Measurements from ENCODE around the gene INS. TPM values are rescaled to one million over a fixed set of nuclear protein-coding genes. Genes with fewer than 3 reads are reported as not detected.
A peak's percentile ranks its signal among the peaks of the same experiment; 100 is the strongest.

The INS gene
- total and polyA plus RNA-seq, 7 donors = 0.65 to 2.8 TPM; not detected in 5

DNA sequence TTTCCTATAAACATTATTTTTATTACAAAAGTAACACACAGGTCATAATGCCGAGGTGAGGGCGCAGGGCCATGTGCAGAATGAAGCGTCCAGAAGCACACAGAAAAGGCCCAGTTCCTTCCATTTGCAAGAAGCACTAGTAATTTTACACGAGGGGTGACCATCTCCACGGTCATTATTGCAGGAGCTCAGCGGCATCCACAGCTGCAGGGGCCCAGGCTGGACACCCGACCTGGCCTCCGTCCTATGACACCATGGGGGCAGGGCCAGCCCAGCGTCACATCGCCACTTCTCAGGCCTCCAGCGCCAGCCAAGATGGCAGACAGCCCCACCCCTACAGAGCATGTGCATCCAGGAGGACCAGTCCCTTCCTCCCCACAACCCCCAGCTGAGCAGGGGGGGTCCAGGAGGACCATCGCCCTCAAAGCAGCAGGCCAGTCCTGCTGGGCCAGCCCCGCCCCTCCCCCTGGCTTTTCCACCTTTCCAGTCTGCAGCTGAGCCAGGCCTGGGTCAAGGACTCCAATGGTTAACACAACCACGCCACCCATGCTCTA, 25.3 kb downstream of the INS start:
- Histone ChIP-seq H3K27ac (no peak overlapping the region), H3K27me3 (ENCODE audit: insufficient read depth in 3 of 3, low read length in 2 of 3) (peaks cover 0 to 68% (median 20%) of the 10 kb centered on the region in 3 donors), H3K36me3 (ENCODE audit: insufficient read depth in 1 of 2, low read depth in 1 of 2) (no peaks in the 10 kb centered on the region), H3K4me1 (no peaks in the 10 kb centered on the region), H3K9me3 (no peaks in the 10 kb centered on the region), H3K4me3 (peak overlapping the region; percentile 55)
- intact Hi-C loops (cut with DNase I) = no loop called here
- WGBS, 3 donors = 71 to 78% (median 71%) methylated on average over 12 to 14 of the region's 14 CpGs
- TF ChIP-seq, protein P1, sequence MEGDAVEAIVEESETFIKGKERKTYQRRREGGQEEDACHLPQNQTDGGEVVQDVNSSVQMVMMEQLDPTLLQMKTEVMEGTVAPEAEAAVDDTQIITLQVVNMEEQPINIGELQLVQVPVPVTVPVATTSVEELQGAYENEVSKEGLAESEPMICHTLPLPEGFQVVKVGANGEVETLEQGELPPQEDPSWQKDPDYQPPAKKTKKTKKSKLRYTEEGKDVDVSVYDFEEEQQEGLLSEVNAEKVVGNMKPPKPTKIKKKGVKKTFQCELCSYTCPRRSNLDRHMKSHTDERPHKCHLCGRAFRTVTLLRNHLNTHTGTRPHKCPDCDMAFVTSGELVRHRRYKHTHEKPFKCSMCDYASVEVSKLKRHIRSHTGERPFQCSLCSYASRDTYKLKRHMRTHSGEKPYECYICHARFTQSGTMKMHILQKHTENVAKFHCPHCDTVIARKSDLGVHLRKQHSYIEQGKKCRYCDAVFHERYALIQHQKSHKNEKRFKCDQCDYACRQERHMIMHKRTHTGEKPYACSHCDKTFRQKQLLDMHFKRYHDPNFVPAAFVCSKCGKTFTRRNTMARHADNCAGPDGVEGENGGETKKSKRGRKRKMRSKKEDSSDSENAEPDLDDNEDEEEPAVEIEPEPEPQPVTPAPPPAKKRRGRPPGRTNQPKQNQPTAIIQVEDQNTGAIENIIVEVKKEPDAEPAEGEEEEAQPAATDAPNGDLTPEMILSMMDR (IDR thresholded peaks at IDR 0.05) = no peak
- peak; percentile 20 to 54 for DNase-seq
- ATAC-seq = no peak

DNA sequence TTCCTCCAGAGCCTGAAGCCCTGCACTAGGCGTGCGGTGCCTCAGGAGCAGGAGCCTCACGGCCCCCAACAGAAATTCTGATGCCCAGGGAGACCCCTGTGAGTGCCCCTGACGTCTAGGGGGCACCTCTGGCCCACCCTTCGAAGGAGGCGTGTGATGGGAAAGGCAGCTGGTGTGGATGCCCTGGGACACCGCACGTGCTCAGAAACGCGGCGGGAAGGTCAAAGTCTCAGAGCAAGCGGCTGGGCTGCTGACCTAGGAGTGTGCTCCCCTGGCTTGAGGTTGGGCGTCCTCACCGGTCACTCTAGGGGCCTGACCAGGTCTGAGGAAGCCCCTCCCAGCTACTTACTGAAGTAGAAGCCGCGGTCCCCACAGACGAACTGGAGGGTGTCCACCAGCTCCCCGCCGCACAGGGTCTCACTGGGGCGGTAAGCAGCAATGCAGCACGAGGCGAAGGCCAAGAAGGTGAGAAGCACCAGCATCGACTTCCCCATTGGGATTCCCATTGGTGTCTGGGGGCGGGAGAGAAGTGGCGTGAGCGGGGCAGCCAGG, 25.9 kb downstream of the INS start:
- H3K4me1 ChIP-seq = no peaks in the 10 kb centered on the region
- H3K4me3 ChIP-seq = no peak overlapping the region
- H3K36me3 ChIP-seq (ENCODE audit: insufficient read depth in 1 of 2, low read depth in 1 of 2) = no peaks in the 10 kb centered on the region
- intact Hi-C loops (cut with DNase I) = no loop called here
- no peak overlapping the region for H3K27ac ChIP-seq
- H3K9me3 ChIP-seq = no peaks in the 10 kb centered on the region
- ATAC-seq = no peak
- TF ChIP-seq, protein P1 (IDR thresholded peaks at IDR 0.05) = no peak
- H3K27me3 ChIP-seq (ENCODE audit: insufficient read depth in 3 of 3, low read length in 2 of 3) = peaks cover 0 to 62% (median 19%) of the 10 kb centered on the region in 3 donors
- WGBS, 3 donors = 82 to 90% (median 86%) methylated on average over 26 of the region's 26 CpGs
- DNase-seq = peak in 1 of 2 donors; percentile 45

DNA sequence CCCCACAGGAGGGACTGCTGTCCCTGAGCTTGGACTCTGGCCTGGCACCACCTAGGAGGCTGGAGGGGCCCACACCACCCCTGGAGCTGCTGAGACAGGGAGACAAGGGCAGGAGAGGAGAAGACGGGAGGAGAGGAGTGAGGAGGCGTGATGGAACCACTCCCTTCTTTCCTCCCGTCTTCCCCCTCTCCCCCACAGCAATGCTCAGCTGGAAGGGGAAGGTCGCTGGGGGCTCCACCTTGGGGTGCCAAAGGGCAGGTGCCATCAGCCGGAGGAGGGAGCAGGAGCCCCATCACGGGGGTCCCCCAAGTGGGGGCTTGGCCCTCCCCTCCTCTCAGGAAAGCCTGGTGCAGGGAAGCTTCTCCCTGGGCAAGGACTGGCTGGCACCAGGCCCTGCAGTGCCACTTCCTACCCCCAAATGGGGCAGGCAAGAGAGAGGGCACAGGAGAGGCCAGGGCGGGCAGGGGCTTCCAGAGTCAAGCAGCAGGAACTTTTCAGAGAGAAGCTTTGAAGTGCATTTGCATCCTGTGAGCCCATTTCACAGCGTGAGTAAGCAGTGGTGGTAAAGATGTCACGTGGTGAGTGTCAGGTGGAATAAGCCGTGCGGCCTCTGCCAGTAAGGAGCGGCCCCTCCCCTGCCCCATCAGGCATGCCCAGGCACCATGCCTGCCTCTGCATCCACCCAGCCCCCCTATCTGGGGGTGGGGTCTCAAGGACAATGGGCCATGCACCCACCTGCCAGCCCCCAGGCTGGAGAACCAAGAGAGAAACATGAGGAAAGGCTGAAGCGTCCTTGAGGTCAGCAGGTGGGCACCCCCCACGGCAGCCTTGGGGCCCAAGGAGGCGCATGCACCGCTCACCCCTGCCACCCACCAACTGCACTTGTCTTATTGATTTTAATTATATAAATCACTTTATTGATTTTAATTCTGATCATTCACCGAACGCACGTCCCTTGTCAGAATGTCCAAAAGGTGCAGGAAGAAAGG, 26.7 kb downstream of the INS start:
- Histone ChIP-seq H3K27ac (no peak overlapping the region), H3K9me3 (no peaks in the 10 kb centered on the region), H3K4me1 (no peaks in the 10 kb centered on the region), H3K27me3 (ENCODE audit: insufficient read depth in 3 of 3, low read length in 2 of 3) (peaks cover 0 to 61% (median 16%) of the 10 kb centered on the region in 3 donors), H3K4me3 (no peak overlapping the region), H3K36me3 (ENCODE audit: insufficient read depth in 1 of 2, low read depth in 1 of 2) (no peaks in the 10 kb centered on the region)
- intact Hi-C loops (cut with DNase I) = no loop called here
- 85 to 87% (median 86%) methylated on average over 18 to 19 of the region's 19 CpGs for WGBS, 3 donors
- TF ChIP-seq, protein P1 (IDR thresholded peaks at IDR 0.05) = no peak
- peak in 1 of 2 donors; percentile 46 for DNase-seq
- no peak for ATAC-seq

DNA sequence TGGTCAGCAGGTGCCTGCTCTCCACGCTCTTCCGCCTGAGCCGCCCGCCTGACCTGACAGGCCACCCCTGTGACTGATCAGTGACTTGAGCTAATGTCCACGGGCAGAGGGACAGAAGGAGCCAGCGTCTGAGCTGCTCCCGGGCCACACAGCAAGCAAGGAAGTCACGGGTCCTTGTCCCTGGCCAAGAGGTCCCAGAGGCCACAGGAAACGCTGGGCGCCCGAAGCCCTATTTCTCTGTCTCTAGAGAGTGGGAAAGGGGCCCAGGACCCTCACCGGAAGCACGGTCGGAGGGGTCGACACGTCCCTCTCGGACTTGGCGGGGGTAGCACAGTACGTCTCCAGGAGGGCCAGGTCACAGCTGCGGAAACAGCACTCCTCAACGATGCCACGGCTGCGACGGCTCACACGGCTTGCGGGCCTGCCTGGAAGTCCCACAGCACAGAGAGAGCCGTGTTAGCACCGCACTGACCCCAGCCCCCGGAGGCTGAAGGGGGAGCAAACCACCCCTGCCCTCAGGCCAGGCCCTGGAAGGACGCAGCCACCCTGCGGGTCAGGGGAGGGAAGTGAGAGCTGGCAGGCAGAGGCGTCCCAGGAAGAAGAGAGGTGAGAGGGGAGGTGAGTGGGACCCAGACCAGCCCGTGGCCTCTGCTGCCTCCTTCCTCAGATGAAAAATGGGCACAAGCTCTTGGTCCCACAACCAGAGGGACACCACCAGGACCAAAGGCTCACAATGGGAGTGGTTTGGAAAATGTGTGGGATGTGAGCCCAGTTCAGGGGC, 27.6 kb downstream of the INS start:
- no peaks in the 10 kb centered on the region for H3K9me3 ChIP-seq
- TF ChIP-seq, protein P1 (IDR thresholded peaks at IDR 0.05) = no peak
- H3K4me3 ChIP-seq = no peak overlapping the region
- ATAC-seq (no peak), DNase-seq (peak in 1 of 2 donors; percentile 49)
- whole genome bisulfite sequencing, 3 donors = 55 to 62% (median 62%) methylated on average over 33 of the region's 33 CpGs
- peaks cover 0 to 59% (median 13%) of the 10 kb centered on the region in 3 donors for H3K27me3 ChIP-seq (ENCODE audit: insufficient read depth in 3 of 3, low read length in 2 of 3)
- no peaks in the 10 kb centered on the region for H3K36me3 ChIP-seq (ENCODE audit: insufficient read depth in 1 of 2, low read depth in 1 of 2)
- H3K27ac ChIP-seq = no peak overlapping the region
- H3K4me1 ChIP-seq = no peaks in the 10 kb centered on the region
- intact Hi-C loops (cut with DNase I) = no loop called here

Data from psoas muscle (tissue), 8 donors.